GM18502 (cell line): ENCODE results near the gene MED16.
"Not testable (repeated sequence)": the region's sequence is repeated elsewhere in the genome, so short reads cannot be mapped to it uniquely, and the experiment has no call there.

Experiments
- ATAC-seq: cut with Tn5 transposase; IDR thresholded peaks from one replicate; pipeline ENCODE4 v1.9.1; 2021; ENCODE audit warnings: mild to moderate bottlenecking; ENCODE audit not compliant: unreplicated experiment, poor library complexity

Gene MED16

DNA sequence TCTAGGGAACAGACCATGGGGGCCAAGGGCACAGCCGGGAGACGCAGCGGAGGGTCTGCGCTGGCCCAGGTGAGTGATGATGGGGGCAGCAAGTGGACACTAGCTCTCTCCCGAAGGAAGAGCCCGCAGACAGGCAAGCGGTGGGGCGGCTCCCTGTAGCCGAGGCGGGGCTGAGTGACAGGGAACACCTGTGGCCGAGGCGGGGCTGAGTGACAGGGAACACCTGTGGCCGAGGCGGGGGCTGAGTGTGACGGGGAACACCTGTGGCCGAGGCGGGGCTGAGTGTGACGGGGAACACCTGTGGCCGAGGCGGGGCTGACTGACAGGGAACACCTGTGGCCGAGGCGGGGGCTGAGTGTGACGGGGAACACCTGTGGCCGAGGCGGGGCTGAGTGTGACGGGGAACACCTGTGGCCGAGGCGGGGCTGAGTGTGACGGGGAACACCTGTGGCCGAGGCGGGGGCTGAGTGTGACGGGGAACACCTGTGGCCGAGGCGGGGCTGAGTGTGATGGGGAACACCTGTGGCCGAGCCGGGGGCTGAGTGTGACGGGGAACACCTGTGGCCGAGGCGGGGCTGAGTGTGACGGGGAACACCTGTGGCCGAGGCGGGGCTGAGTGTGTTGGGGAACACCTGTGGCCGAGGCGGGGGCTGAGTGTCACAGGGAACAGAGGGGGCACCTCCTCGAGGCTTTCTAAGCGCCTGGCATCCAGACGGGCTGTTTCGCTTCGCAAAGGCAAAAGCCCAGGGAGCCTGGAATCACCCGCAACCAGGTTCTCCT, 1.4 kb downstream of the MED16 start:
- ATAC-seq, result not testable (repeated sequence)

DNA sequence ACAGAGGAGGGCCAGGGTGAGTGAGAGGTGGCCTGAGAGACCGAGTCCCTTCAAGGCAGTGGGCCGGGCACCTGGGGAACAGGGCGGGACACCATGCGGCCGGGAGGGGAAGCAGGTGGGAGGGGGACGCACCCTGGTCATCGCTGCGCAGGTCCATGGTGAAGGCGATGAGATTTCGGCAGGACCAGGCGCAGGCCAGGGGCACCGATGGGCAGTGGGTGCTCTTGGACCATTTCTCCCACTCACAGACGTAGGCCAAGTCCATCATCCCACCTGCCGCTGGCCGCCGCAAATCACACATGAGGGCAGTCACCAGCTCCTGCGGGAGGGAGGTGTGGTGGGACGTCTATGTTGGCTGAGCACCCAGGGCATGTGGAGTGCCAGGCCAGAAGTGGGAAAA, 2.2 kb downstream of the MED16 start:
- no peak for ATAC-seq

DNA sequence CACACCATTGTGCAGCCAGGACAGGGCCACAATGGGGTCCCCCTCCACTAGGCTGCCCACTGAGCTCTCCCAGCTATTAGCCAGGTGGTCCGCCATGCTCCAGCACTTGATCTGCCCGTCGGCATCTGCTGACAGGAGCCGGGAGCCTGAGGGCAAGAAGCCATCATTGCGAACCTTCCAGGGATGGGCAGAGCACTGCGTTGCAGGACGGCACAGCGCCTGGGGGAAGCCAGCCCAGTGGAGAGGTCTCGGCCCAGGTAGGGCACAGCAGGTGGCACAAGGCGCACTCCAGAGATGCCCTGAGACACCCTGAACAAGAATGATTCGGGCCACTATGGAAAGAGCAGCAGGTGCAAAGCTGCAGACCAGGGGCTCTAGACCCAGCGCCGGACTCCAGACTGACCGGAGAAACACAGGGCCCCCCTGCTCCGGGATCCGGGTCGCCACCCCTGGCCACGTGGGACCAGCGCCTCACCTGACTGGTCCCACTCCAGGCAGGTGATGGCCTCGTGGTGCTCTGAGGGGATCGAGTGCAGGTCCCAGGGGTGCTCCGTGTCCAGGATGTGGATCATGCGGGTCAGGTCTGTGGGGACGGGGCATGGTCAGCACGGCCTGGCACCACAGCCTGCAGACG, 3.2 kb downstream of the MED16 start:
- ATAC-seq, result no peak

DNA sequence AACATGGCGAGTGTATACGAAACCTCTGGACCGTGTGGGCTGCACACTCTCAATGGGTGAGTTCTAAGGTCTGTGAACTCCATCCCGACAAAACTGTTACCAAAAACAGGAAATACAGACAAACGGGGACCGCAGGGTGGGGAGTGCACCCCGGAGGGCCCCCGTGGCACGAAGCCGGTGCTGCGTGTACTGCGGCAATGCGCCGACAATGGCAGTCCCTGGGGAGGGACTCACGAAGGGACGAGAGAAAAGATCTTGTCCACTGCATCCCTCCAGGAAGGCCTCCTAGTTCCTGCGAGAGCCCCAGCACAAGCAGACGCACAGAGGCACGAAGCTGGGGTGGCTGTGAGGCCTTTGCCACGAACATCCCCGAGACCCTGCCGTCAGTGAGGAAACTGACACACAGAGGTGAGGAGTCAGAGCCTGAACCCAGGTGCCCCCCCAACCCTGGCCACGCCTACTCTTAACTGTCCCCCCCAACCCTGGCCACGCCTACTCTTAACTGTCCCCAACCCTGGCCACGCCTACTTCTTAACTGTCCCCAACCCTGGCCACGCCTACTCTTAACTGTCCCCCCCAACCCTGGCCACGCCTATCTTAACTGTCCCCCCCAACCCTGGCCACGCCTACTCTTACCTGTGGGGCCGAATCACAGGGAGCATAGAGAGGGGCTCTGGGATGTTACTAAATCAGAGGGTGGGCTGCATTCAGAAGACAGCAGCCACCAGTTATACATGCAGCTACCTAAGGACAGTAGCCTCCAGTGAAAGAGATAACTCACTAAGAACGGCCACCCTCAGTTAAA, 4.2 kb downstream of the MED16 start:
- ATAC-seq, result no peak

DNA sequence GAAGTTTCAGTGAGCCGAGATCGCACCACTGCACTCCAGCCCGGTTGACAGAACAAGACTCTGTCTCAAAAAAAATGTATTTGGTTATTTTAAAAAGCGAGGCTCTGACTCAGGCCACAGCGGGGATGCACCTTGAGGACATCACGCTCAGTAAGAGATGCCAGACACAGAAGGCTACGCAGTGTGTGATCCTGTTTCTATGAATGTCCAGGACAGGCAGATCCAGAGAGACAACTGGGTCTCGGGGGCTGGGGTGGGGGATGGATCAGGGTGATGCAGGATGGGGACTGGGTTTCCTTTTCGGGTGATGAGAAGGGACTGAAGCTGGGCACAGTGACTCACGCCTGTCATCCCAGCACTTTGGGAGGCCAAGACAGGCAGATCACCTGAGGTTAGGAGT, 5.4 kb downstream of the MED16 start:
- no peak for ATAC-seq

DNA sequence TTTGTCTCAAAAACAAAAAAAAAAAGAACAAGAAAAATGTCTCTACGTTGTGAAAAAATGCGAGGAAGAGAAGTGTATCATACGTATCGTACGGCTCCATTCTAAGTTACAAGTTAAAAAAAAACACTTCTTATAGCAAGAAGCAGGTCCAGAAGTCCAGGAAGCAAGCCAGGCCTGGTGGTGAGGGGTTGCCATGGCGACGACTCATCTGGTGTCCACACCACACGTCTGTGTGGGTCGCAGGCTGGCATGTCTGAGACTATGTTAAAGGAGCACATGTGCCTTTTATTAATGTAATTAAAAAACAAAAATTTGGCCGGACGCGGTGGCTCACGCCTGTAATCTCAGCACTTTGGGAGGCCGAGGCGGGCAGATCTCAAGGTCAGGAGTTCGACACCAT, 5.9 kb downstream of the MED16 start:
- ATAC-seq, result no peak

DNA sequence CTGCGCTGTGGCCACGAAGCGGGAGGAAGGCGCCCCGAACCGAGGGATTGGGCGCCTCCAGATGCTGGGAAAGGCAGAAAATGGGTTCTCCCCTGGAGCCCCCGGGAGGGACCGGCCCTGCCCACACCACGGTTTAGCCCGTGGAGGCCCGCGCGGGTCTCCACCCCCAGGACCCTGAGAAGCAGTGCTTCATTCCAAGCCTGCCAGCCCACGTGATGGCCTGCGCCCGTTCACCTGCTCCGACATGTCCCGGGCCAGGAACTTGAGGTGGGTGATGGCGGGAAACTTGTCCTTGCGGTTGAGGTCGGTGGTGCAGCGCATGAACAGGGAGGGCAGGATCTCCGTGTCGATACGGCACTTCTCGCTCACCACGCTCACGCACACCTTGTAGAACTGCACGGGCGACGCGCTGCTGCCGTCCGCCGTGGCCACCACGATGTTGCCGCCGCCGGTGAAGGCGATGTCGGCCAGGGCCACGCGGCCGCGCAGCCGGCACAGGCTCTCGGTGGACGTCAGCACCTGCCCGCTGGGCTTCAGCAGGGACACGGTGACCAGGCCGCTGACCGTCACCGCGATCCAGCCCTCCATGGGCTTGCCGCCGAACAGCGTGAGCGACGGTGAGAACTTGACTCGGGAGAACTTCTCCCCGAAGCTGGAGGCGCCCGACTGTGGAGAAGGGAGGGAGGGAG, 7.3 kb downstream of the MED16 start:
- no peak for ATAC-seq

DNA sequence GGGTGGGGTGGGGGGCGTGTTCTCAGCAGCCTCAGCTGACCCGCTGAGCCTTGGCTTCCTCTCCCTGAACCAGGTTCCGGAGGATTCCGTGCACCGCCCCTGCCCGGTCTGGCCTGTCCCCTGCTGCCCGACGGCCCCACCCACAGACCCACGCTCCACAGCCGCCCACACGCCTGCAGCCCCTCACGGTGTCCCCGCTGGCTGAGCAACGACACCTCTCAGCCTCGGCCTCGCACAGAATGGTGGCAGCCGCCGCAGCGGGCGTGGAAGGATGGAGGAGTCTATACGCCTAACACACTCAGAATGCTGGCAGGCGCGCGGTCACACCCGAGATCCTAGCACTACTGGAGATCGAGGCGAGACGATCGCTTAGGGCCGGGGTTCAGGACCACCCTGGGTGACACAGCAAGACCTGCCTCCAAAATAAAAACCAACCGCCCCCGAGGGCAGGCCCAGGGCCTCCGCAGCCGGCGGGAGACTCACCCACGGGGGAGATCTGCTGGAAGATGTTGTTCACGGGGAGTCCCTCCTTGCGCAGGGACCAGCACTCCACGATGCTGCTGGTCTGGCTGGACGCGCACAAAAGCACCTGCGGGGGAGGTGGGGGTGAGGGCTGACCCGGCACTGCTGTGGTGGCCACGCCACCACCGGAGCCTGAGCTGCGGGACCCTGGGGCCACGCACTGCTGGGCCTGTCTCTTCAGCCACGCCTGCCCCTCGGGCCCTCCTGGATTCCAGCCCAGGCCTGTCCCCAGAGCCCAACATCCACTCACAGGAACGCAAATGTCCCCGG, 8.4 kb downstream of the MED16 start:
- no peak for ATAC-seq

DNA sequence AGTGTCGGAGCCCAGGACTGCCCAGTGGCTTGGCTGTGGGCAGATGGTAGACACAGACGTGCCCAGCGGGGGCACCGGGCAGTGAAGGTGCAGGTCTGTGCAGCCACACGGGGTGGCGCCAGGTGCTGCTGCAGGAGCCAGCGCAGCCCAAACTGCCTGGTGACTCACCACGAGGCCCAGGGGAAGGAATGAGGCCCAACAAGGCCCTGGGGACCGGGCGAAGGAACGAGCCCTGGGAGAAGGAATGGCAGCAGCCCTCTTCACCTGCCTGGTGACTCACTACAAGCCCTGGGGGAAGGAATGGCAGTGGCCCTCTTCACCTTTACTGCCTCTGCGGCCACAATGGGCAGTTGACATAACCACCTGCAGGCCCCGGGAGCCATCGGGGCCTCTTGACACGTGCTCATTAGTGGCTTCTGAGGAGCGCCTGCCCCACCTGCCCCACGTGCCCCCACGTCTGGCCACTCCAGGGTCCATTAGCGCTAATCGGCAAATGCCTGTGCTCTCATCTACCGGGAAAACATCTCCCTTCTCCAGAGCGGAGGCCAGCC, 9.3 kb downstream of the MED16 start:
- ATAC-seq, result no peak

DNA sequence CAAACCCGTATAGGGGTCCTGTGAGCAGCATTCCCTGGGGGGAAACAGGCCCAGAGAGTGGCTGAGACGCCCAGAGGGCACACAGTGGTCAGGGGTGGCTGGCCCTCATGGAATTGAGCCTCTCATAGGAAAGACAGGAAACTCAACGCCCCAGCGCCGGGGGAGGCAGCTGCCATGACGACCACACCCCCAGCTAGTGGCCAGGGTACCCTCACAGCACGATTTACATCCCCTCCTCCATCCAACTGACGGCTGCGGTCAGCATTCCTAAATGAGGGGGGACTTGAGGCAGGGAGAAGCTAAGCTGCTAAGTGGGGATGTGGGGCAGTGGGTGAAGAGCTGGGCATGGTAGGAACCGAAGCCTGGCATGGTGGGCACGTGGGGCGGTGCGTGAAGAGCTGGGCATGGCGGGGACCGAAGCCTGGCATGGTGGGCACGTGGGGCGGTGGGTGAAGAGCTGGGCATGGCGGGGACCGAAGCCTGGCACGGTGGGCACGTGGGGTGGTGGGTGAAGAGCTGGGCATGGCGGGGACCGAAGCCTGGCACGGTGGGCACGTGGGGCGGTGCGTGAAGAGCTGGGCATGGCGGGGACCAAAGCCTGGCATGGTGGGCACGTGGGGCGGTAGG, 10.0 kb downstream of the MED16 start:
- no peak for ATAC-seq

DNA sequence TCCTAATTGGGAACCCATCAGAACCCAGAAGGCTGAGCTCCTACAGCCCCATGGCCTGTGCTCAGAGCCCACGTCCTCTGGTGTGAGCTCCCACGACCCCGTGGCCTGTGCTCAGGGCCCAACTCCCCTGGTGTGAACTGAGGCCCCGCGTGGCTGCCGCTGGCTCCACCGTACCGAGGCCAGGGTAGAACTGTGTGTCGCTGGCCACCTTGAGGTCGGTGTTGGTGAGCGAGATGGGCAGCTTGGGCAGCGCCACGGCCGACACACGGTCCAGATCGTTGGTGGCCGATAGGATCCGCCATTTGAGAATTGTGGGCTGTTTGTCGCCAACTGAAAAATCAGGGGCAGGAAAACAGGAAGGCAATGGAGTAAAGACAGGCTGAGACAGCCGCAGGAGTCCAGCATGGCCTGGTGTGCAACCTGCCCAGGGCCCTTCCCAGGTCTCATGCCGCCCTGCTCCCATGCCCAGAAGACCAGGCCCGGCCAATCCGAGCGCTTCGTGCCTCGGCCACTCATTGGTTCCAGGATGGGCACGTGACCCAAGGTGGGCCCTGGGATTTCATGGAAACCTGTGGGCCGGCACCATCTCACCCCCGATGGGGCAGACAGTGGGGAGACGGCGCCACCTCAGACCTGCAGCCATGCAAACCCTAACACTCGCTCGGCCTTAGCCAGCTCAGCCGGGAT, 11.5 kb downstream of the MED16 start:
- no peak for ATAC-seq

DNA sequence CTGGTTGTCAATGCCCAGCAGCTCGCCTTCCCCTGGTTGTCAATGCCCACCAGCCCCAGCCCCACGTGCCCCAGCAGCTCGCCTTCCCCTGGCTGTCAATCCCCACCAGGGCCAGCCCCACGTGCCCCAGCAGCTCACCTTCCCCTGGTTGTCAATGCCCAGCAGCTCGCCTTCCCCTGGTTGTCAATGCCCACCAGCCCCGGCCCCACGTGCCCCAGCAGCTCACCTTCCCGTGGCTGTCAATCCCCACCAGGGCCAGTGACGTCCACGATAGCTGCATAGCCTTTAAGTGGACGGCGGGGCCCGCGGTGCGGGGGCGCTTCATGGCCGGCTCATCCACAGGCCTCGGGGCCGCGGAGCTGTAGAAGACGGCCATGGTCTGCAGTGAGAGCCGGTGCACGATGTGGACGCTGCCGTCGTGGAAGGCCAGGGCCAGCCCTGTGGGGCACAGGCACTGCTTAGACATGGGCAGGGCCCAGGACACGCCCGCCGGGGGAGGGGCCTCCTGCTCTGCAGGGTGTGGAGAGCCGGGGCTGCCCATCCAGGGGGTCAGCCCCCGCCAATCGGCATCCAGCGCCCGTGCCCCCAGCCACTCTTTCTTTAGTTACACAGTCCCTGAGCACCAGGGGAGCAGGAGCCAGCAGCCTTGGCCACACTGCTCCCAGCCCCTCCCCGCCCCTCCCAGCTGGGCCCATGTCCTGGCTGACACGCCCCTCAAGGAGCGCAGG, 13.1 kb downstream of the MED16 start:
- no peak for ATAC-seq

DNA sequence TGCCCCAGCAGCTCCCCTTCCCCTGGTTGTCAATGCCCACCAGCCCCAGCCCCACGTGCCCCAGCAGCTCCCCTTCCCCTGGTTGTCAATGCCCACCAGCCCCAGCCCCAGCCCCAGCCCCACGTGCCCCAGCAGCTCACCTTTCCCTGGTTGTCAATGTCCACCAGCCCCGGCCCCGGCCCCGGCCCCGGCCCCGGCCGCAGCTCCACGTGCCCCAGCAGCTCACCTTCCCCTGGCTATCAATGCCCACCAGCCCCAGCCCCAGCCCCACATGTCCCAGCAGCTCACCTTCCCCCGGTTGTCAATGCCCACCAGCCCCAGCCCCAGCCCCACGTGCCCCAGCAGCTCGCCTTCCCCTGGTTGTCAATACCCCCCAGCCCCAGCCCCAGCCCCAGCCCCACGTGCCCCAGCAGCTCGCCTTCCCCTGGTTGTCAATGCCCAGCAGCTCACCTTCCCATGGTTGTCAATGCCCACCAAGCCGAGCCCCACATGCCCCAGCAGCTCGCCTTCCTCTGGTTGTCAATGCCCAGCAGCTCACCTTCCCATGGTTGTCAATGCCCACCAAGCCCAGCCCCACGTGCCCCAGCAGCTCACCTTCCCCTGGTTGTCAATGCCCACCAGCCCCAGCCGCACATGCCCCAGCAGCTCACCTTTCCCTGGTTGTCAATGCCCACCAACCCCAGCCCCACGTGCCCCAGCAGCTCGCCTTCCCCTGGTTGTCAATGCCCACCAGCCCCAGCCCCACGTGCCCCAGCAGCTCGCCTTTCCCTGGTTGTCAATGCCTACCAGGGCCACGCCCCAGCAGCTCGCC, 14.0 kb downstream of the MED16 start:
- not testable (repeated sequence) for ATAC-seq

DNA sequence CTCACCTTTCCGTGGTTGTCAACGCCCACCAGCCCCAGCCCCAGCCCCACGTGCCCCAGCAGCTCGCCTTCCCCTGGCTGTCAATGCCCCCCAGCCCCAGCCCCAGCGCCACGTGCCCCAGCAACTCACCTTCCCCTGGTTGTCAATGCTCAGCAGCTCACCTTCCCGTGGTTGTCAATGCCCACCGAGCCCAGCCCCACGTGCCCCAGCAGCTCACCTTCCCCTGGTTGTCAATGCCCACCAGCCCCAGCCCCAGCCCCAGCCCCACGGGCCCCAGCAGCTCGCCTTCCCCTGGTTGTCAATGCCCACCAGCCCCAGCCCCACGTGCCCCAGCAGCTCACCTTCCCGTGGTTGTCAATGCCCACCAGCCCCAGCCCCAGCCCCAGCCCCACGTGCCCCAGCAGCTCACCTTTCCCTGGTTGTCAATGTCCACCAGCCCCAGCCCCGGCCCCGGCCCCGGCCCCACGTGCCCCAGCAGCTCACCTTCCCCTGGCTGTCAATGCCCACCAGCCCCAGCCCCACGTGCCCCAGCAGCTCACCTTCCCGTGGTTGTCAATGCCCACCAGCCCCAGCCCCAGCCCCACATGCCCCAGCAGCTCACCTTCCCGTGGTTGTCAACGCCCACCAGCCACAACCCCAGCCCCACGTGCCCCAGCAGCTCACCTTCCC, 14.9 kb downstream of the MED16 start:
- not testable (repeated sequence) for ATAC-seq

DNA sequence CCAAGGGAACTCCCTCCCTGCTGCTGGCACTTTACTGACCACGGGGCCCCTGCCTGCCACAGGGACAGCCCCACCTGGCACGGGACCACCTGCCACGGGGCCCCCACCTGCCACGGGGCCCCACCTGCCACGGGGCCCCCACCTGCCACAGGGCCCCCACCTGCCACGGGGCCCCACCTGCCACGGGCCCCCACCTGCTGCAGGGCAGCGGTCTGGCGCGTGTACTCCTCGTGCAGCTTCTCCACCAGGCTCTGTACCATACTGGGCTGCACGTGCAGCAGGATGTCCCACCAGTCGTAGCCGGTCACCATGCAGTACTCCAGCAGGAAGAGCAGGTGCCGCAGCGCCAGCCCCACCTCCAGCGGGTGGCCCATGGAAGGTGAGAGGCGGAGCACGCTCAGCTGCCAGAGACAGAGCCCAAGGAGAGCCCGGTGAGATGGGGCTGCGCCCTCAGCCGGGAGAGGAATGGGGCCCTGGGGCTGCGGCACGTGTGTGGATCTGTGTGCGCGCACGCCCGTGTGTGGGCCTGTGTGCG, 16.1 kb downstream of the MED16 start:
- ATAC-seq, result no peak

DNA sequence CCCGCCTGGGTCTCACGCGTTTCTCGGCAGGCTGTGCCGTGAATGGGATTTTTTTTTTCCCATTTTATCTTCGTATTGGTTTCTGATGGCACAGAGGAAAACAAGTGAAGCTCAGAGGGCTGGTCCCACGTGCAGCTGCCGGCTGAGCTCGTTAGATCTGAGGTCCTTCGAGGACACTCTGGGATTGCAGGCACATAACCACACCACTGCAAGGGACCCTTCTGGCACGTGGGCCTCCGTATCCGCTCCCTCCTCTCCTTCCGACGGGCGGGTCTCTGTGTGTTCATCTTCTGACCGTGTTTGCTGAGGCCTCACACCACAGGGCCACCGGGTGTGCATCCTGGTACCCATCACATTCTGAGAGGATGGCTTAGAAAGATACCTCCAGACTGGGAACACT, 16.9 kb downstream of the MED16 start:
- no peak for ATAC-seq
